ENCODE data around the gene IMPG1. TPM values are rescaled to one million over a fixed set of nuclear protein-coding genes. Genes with fewer than 3 reads are reported as not detected.

IMPG1 gene
- total and polyA plus RNA-seq, 2 experiments from 2014 or later: not detected

GRCh38 chr6:76003113-76003512 is 69.3 kb downstream of the IMPG1 start:
- H4K20me1 ChIP-seq (ENCODE audit: insufficient read depth, poor library complexity, severe bottlenecking): no peaks in the 10 kb centered on the region
- H3K9me2 ChIP-seq (replicated peaks; ENCODE audit: insufficient read depth): no peaks in the 10 kb centered on the region
- H3K79me2 ChIP-seq: no peaks in the 10 kb centered on the region
- H3K27me3 ChIP-seq: no peaks in the 10 kb centered on the region
- no peaks in the 10 kb centered on the region for H3K9me3 ChIP-seq (ENCODE audit: low read depth)
- no peak for DNase-seq (ENCODE audit: low spot score)
- no peaks in the 10 kb centered on the region for H3K4me1 ChIP-seq (ENCODE audit: insufficient read depth)
- 88% methylated on average over 1 of the region's 1 CpG for WGBS (ENCODE audit: low lambda C conversion rate, missing lambda C conversion rate)
- no peak overlapping the region for H3K4me3 ChIP-seq
- no peak for TF ChIP-seq EZH2phosphoT487 (IDR thresholded peaks at IDR 0.05; ENCODE audit: low read depth, severe bottlenecking, unreplicated experiment)
- TF ChIP-seq CTCF (IDR thresholded peaks at IDR 0.05; ENCODE audit: poor library complexity): no peak
- TF ChIP-seq EZH2 (IDR thresholded peaks at IDR 0.05; ENCODE audit: borderline replicate concordance): no peak
- H3K4me2 ChIP-seq: no peak overlapping the region
- H2AFZ ChIP-seq: no peak overlapping the region
- no peaks in the 10 kb centered on the region for H3K36me3 ChIP-seq (replicated peaks; ENCODE audit: insufficient read depth, low read depth)
- H3K27ac ChIP-seq: no peak overlapping the region

GRCh38 chr6:76000629-76001028 is 71.8 kb downstream of the IMPG1 start:
- no peaks in the 10 kb centered on the region for H3K9me2 ChIP-seq (replicated peaks; ENCODE audit: insufficient read depth)
- H3K4me2 ChIP-seq: no peak overlapping the region
- H4K20me1 ChIP-seq (ENCODE audit: insufficient read depth, poor library complexity, severe bottlenecking): no peaks in the 10 kb centered on the region
- no peaks in the 10 kb centered on the region for H3K4me1 ChIP-seq (ENCODE audit: insufficient read depth)
- H3K4me3 ChIP-seq: no peak overlapping the region
- WGBS (ENCODE audit: low lambda C conversion rate, missing lambda C conversion rate): 95% methylated on average over 5 of the region's 5 CpGs
- H3K79me2 ChIP-seq: no peaks in the 10 kb centered on the region
- no peaks in the 10 kb centered on the region for H3K9me3 ChIP-seq (ENCODE audit: low read depth)
- no peak for DNase-seq (ENCODE audit: low spot score)
- H3K36me3 ChIP-seq (replicated peaks; ENCODE audit: insufficient read depth, low read depth): no peaks in the 10 kb centered on the region
- H2AFZ ChIP-seq: no peak overlapping the region
- H3K27me3 ChIP-seq: no peaks in the 10 kb centered on the region
- no peak overlapping the region for H3K27ac ChIP-seq
- TF ChIP-seq EZH2phosphoT487 (IDR thresholded peaks at IDR 0.05; ENCODE audit: low read depth, severe bottlenecking, unreplicated experiment) (no peak), CTCF (IDR thresholded peaks at IDR 0.05; ENCODE audit: poor library complexity) (no peak), EZH2 (IDR thresholded peaks at IDR 0.05; ENCODE audit: borderline replicate concordance) (no peak)

- Histone ChIP-seq H3K79me2 (no peaks in the 10 kb centered on the region), H3K27me3 (no peaks in the 10 kb centered on the region), H3K4me2 (no peak overlapping the region), H3K9me3 (ENCODE audit: low read depth) (no peaks in the 10 kb centered on the region), H3K27ac (no peak overlapping the region), H3K4me1 (ENCODE audit: insufficient read depth) (no peaks in the 10 kb centered on the region), H3K9me2 (replicated peaks; ENCODE audit: insufficient read depth) (no peaks in the 10 kb centered on the region), H2AFZ (no peak overlapping the region), H3K4me3 (no peak overlapping the region), H3K36me3 (replicated peaks; ENCODE audit: insufficient read depth, low read depth) (no peaks in the 10 kb centered on the region), H4K20me1 (ENCODE audit: insufficient read depth, poor library complexity, severe bottlenecking) (no peaks in the 10 kb centered on the region)
- WGBS (ENCODE audit: low lambda C conversion rate, missing lambda C conversion rate): 69% methylated on average over 3 of the region's 3 CpGs
- no peak for TF ChIP-seq EZH2phosphoT487 (IDR thresholded peaks at IDR 0.05; ENCODE audit: low read depth, severe bottlenecking, unreplicated experiment)
- TF ChIP-seq CTCF (IDR thresholded peaks at IDR 0.05; ENCODE audit: poor library complexity): no peak
- no peak for TF ChIP-seq EZH2 (IDR thresholded peaks at IDR 0.05; ENCODE audit: borderline replicate concordance)
- DNase-seq (ENCODE audit: low spot score): no peak
Measured at GRCh38 chr6:75997696-75998095, 74.8 kb downstream of the IMPG1 start.
